GM21723 (cell line): ENCODE measurements around the gene CCDC170.

ENCODE experiments used
- ATAC-seq: cut with Tn5 transposase; IDR thresholded peaks from one replicate; pipeline ENCODE4 v1.9.1; 2021; ENCODE audit warnings: mild to moderate bottlenecking, moderate library complexity; ENCODE audit not compliant: unreplicated experiment

The CCDC170 gene

GRCh38 chr6:151616600-151616999 lies 122.8 kb downstream of the CCDC170 start:
- no peak for ATAC-seq

DNA sequence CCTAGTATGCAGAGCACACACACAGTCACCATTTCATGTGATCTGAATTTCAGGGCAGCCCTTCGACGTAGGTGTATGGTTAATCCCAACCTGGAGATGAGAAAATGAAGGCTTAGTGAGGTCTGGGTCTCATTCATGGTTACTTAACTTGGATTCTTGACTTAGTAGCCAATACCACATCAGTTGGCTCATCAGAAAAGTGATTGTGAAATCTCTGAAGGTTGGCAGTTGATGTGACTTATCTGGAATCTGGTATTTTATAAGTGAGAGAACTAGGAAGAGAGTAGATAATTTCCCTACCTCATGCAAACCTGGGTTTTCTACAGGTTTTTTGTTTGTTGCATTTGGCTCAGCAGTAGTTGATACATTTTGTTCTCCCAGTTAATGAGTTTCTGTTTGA lies 123.7 kb downstream of the CCDC170 start:
- no peak for ATAC-seq

GRCh38 chr6:151618717-151619116 lies 124.9 kb downstream of the CCDC170 start:
- no peak for ATAC-seq

GRCh38 chr6:151620179-151620578 lies 126.4 kb downstream of the CCDC170 start:
- ATAC-seq: no peak

DNA sequence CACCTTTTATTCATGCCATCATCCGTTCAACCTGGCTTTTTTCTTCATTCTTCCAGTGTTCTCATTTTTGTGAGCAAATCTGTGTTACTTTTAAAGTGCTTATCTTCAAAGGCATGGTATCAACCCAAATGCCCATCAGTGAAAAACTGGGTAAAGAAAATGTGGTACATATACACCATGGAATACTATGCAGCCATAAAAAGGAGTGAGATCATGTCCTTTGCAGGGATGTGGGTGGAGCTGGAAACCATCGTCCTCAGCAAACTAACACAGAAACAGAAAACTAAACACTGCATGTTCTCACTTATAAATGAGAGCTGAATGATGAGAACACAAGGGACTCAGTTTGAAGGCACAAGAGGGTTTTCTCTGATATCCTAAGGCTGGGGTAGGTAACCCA lies 130.3 kb downstream of the CCDC170 start:
- ATAC-seq: no peak

GRCh38 chr6:151624481-151624880 lies 130.7 kb downstream of the CCDC170 start:
- ATAC-seq: no peak

DNA sequence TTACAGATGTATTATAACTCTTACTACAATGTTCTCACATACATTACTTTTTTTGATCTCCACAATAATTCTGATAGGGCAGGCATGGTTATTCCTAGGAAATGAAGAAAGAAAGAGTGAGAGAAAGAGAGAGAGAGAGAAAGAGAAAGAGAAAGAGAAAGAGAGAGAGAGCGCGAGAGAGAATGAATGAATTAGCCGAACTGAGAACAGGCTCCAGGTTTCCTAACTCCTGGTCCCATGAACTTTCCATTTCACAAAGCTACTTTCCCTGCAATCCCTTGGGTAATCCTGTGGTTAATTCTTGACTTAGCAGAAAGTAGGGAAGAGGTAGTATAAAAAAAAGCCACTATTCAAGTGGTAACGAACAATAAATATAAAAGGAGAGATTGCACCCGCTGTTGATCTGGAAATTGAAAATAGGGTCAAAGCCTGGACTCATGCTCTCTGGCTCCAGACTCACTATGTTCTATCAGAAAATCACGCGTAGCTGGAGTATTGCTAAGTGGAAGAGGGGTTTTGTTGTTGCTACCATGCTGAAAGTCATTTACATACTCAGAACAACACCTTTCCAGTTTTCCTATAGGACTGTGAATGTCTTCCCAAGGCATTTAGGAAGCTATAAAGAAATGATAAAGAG lies 131.2 kb downstream of the CCDC170 start:
- ATAC-seq: no peak

DNA sequence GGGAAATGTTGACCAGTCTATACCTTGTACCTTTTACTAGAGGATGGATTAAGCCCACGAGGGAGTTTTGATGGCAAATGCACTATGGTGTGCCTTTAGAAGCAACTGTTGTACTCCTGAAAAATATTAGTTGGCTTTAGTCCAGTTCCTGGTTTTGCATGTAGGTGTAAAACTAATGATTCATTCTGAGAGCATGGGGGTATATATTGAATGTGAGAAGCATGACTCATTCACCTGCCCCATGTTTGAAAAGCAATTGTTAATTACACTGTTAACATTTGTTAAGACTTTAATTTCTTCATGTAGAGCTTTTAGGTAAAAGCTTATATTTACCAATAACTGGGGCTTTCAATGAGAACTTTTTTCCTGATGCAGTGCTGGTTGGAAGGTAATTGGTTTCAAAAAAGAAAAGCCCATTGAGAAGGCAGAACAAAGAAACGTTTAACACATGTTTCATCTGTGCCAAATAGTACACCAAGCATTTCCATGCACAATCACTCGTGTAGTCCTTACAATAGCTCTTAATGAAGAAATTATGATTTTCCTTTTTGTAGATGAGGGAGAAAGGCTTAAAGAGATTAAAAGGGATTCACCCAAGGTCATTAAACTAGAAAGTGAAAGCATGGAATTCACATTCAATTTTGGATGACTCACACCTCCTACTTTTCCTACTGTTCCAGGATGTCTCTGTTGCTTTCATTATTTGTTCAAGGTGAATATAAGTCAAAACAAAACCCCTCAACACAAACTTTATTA lies 134.1 kb downstream of the CCDC170 start:
- ATAC-seq: no peak

- ATAC-seq: no peak
Measured at GRCh38 chr6:151629791-151630190, 136.0 kb downstream of the CCDC170 start.

DNA sequence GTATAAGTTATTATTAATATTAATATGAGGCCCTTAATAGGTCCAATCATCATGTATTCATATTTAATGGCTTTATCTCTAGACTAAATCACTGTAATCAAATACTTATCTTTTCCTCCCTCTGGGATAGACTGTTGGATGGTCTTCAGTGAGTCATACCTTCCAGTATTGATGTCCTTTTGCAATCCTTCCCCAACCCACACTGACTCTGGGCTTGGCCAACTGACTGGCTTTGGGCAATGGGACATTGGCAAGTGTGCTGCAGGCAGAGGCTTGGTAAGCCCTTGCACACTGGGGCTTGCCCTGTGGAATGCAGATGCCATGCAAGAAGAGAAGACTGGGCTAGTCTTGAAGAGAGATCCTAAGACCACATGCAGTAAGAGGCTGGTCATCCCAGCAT lies 136.6 kb downstream of the CCDC170 start:
- no peak for ATAC-seq

- ATAC-seq: no peak
Measured at GRCh38 chr6:151630991-151631655, 137.3 kb downstream of the CCDC170 start.

- no peak for ATAC-seq
Measured at GRCh38 chr6:151632415-151632987, 138.7 kb downstream of the CCDC170 start.

DNA sequence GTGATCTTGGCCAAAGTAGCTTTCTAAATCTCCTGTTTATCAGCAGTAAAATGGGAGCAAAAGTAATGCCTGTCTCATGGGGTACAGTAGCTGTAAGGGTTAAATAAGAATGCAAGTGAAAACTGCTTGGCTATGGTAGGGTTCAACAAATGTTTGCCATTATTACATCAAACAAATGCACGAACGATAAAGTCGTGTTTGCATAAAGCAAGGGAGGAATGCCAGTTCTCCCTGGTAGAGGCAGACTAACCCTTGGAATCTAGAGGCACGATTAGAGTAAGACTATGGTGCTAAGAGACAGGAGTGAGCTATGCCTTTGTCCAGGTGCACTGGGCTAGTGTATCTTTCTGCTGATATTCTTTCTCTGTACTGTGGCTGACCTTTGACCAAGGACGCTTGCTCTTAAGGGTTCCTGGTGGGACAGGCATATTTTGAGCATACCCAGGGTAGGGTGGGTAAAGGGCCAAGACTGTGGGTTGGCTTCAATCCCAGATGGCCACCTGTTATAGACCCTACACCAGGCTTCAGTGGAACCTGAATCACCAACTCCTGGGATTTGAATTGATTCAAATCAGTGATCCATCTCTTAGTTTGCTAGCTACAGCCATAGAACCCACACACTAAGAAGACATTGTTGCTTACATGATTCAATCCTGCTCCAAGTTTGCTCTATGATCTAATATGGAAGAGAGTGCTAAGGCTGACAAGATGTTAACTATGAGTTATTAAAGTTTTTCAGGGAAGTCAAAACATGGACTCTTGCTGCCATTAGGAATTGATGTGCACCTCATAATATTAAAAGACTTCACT lies 139.9 kb downstream of the CCDC170 start:
- no peak for ATAC-seq

DNA sequence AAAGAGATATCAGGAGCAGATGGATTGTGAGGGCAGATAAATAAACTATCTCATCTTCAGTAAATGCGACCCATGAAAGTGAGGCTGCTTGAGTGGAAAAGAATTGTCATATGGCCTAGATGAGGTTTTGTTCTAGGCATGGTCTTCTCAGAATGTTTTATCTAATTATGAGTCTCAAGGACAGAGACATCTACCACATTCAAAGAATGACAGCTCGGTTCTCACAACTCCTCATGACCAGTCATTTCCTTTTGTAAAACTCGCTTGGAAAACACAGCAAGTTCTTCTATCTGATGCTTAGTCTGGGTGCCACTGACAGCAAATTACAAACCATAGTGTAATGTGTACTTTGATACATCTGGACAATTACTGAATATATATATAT lies 140.5 kb downstream of the CCDC170 start:
- ATAC-seq: no peak

DNA sequence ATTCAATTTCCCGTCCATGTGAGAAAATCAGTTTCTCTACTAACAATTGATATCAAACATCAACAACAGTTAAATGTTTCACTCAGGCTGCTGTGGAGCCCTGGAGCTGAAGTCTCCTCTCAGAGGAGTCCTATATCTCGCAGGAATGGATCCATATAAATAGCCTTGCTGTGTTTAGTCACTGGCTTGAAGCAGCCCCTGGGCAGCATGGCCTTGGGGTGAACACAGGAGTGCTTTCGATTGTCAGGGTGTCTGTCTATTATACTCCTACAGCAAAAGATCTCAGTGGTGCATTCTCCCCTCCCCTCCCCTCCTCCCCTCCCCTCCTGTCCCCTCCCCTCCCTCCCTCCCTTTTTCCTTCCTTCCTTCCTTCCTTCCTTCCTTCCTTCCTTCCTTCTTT lies 141.9 kb downstream of the CCDC170 start:
- no peak for ATAC-seq

- ATAC-seq: no peak
Measured at GRCh38 chr6:151637814-151638213, 144.0 kb downstream of the CCDC170 start.

DNA sequence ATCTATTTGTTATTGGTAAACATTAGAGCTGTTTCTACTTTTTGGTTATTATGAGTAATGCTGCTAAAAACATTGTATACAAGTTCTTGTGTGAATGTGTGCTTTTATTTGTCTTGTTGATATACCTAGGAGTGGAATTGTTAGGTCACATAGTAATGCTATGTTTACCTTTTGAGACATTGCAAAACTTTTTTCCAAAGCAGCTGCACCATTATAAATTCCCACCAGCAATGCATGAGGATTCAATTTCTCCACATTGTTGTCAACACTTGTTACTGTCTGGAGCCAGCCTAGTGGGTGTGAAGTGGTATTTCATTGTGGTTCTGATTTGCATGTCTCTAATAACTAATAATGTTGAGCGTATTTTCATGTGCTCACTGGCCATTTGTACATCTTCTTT lies 145.9 kb downstream of the CCDC170 start:
- ATAC-seq: no peak

DNA sequence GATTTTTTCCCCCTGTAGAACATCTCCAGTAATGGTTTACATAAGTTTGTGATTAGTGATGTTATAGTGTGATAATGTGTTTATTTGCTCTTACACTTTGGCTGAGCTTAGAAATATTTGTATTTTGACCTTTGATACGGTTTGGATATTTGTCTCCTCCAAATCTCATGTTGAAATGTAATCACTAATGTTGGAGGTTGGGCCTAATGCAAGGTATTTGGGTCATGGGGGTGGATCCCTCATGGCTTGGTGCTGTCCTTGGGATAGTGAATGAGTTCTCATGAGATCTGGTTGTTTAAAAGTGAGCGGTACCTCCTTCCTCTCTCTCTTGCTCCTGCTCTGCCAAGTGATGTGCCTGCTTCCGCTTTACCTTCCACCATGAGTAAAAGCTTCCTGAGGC lies 147.2 kb downstream of the CCDC170 start:
- ATAC-seq: no peak

DNA sequence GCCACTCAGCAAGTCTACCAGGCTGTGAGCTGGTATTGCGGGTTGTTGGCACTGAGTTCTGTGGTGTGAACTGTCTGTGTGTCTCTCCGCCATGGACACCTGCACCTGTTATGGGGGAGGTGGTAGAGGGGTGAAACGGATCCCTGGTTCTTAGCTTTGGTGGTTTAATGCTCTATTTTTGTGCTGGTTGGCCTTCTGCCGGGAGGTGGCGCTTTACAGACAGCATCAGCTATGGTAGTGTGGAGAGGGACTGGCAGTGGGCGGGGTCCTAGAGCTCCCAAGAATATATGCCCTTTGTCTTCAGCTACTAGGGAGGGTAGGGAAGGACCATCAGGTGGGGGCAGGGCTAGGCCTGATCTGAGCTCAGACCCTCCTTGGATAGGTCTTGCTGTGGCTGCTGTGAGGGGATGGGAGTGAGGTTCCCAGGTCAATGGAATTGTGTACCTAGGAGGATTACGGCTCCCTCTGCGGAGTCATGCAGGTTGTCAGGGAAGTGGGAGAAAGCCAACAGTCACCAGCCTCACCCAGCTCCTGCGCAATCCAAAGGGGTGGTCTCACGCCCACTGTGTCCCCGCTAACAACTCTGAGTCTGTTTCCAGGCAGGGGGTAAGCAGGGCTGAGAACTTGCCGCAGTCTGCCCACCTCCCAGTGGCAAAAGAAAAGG lies 154.3 kb downstream of the CCDC170 start:
- ATAC-seq: no peak

GRCh38 chr6:151649835-151650234 lies 156.0 kb downstream of the CCDC170 start:
- no peak for ATAC-seq
